ENCODE results near the gene PTPN12.
"Not testable (repeated sequence)": the region's sequence is repeated elsewhere in the genome, so short reads cannot be mapped to it uniquely, and the experiment has no call there.

The PTPN12 gene

GRCh38 chr7:77538281-77539212 lies 1.5 kb downstream of the PTPN12 start:
- DNase-seq = no peak

- no peak for DNase-seq
Measured at GRCh38 chr7:77540402-77540822, 3.3 kb downstream of the PTPN12 start.

DNA sequence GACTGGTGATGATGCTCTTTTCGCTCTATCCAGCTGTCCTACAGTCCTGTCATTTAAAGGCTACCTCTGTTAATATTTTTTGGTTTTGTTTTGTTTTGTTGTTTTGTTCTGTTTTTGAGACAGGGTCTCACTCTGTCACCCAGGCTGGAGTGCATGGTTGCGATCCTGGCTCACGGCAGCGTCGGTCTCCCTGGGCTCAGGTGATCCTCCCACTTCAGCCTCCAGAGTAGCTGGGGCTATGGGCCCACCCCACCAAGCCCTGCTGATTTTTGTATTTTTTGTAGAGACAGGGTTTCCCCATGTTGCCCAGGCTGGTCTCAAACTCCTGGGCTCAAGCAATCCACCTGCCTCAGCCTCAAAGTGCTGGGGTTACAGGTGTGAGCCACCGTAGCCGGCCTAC lies 3.9 kb downstream of the PTPN12 start:
- not testable (repeated sequence) for DNase-seq

GRCh38 chr7:77542409-77542808 lies 5.3 kb downstream of the PTPN12 start:
- DNase-seq = no peak

DNA sequence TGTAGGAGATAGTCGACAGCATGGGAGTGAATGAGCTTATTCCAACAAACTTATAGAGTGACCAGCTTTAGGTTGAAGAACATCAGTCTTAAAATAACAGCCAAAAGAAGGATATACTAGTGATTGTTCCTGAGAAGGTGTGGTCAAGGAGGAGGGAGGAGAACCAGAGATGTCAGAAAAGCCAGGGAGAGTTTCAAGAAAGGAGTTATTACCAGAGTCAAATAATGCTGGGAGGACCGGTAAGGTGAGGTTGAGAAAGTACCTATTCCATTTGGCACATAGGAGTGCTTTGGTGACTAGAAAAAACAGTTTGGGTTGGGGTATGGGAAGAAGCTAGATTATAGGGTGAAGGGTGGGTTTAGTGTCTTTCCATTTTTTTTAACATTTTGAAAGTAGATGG lies 5.8 kb downstream of the PTPN12 start:
- DNase-seq = no peak

- no peak for DNase-seq
Measured at GRCh38 chr7:77543910-77544309, 6.8 kb downstream of the PTPN12 start.

DNA sequence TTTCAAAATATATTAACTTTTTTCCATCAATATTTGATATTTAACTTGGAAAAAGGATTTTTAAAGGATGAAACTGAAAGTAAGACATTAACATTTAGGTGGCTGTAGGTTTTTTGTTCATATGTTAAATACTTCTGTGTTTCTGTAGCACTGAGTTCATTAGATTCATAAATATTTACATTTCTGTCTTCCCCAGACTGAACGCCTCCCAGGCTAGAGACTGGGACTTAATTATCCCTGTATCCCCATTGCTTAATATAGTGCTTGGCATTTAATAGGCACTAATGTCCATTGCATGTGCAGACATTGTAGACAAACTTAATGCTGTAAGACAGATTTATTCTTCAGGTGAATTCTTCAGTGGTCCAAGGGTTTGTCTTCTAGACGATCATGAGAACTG lies 7.4 kb downstream of the PTPN12 start:
- no peak for DNase-seq

DNA sequence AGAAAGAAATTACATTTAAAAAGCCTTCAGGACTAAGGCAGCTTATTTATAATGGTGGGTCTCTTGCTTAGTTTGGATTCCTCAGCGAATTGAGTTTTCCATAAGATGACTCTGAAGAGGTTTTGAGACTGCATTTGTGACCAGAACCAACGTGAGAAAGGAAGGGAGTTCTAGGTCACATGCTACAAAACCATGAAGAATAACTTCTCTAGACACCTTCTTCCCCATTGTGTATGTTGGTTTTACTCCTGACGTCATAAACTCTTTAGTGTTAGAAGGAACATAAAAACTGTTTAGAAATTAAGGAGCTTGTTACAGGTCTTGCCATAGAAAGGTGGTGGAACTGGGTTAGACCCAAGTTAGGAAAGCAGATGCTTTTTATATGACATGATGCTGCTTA lies 11.1 kb downstream of the PTPN12 start:
- DNase-seq = no peak

- DNase-seq = no peak
Measured at GRCh38 chr7:77549106-77549870, 12.2 kb downstream of the PTPN12 start.

DNA sequence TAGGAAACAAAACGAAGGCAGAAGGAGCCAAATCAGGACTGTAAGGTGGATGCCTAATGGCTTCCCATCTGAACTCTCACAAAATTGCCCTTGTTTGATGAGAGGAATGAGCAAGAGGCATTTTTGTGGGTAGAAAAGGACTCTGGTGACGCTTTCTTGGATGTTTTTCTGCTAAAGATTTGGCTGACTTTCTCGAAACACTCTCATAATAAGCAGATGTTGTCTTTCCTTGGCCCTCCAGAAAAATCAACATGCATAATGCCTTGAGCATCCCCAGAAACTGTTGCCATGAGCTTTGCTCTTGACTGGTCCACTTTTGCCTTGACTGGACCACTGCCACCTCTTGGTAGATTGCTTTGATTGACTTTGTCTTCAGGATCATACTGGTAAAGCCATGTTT lies 13.5 kb downstream of the PTPN12 start:
- no peak for DNase-seq

DNA sequence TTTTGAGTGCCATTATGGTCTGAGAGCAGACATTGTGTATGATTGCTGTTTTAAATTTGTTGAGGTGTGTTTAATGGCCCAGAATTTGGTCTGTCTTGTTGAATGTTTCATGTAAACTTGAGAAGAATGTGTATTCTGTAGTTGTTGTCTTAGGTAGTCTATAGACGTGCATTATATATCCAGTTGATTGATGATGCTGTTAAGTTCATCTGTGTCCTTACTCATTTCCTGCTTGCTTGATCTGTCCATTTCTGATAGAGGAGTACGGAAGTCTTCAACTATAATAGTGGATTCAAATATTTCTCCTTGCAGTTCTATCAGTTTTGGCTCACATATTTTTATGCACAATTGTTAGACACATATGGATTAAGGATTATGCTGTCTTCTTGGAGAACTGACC lies 16.0 kb downstream of the PTPN12 start:
- no peak for DNase-seq

- DNase-seq = no peak
Measured at GRCh38 chr7:77558284-77558967, 21.3 kb downstream of the PTPN12 start.

DNA sequence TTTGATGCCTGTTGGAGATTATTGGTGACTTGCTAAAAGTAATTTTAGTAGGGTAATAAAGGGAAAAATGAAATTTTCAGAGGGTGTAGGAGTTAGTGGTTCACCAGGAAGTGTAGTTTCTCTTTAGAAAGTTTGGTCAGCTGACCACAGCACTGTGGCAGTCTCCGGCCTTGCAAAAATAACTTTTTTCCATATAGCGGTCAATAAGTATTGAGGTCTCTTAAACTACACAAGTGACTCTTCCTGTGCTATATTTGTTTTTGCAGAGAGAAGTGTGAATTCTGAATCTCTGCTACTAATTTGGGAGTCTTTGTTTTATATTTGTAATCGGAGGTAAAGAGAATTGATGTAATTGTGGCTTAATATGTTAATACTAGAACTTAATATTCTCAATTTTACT lies 24.3 kb downstream of the PTPN12 start:
- DNase-seq = no peak

- no peak for DNase-seq
Measured at GRCh38 chr7:77563275-77563674, 26.2 kb downstream of the PTPN12 start.

DNA sequence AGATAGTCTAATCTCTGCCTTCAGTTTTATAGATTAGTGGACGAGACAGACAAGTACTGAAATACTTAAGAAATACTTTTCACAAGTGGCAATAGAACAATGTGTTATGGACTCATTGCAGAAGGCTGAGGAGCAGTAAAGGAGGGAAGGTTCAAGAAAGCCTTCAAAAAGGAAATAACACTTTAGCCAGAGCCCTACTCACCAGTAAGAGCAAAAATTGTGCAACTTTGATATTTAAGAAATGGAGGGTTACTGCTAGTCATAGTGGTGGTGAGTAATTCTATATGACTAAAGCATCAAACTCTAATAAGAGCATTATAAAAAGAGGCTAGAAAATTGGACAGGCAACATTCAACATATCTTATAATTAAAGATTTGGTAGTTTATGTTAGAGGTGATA lies 28.8 kb downstream of the PTPN12 start:
- no peak for DNase-seq

DNA sequence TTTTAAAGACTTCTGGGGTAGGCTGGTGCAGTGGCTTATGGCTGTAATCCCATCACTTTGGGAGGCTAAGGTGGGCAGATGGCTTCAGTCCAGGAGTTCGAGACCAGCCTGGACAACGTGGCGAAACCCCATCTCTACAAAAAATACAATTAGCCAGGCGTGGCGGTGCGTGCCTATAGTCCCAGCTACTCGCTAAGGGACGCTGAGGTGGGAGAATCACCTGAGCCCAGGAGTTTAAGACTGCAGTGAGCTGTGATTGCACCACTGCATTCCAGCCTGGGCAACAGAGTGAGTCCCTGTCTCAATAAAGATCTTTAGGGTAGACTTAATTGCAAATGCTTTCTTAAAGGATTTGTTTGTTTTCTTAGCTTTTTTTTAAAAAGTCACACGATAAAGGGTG lies 29.3 kb downstream of the PTPN12 start:
- no peak for DNase-seq

DNA sequence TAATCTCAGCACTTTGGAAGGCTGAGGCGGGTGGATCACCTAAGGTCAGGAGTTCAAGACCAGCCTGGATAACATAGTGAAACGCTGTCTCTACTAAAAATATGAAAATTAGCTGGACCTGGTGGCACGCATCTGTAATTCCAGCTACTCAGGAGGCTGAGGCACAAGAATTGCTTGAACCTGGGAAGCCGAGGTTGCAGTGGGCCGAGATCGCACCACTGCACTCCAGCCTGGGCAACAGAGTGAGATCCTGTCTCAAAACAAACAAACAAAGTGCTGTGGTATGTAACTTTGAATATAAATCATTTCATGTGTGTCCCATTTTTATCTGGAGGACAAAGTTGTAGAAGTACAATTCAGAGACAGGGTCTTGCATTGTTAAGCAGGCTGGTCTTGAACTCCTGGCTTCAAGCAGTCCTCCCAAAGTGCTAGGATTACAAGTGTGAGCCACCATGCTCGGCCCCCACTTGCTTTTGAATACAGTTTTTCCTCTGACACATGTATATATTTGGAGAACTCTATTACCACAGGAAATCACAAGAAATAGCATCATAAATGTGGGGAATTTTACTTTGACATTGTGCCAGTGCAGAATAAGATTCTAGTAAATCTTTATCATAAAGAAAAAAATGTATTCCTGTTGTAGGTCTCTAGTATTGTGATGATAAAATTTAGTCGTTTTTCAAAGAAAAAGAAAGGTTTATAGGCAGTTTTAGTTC lies 32.6 kb downstream of the PTPN12 start:
- no peak for DNase-seq

- no peak for DNase-seq
Measured at GRCh38 chr7:77570330-77571011, 33.4 kb downstream of the PTPN12 start.

- no peak for DNase-seq
Measured at GRCh38 chr7:77571801-77572200, 34.7 kb downstream of the PTPN12 start.

DNA sequence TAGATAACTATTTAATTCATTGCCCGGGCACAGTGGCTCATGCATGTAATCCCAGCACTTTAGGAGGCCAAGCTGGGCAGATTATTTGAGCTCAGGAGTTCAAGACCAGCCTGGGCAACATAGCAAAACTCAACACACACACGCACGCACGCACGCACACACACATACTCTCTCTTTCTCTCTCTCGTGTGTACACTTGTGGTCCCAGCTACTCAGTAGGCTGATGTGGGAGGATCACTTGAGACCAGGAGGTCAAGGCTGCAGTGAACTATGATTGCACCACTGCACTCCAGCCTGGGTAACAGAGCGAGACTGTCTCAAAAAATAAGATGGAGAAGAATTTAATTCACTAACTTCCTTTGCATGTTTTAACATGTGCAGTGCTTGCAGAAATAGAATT lies 38.1 kb downstream of the PTPN12 start:
- DNase-seq = no peak

DNA sequence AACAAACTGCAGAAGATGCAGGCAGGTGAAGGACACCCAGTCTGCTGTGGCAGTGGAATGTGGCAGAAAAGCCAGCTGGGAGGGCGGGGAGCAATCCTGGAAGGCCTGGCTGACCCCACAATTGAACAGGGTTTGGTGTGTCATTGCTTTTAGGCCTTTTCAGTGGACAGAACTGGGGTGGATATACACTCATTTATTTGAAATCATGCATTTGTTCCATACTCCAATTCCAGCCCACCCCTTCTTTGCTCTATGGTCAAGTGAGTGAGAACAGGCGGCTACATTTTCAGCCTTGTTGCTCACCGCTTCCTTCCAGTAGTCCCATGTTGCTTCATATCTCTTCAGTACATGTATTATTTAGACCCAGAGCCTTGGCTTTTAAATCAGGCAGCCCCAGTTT lies 39.8 kb downstream of the PTPN12 start:
- DNase-seq = no peak

- DNase-seq = no peak
Measured at GRCh38 chr7:77579797-77580196, 42.7 kb downstream of the PTPN12 start.
